OCI-M2 (cell line): ENCODE results near the gene NHS.
"Not testable (repeated sequence)": the region's sequence is repeated elsewhere in the genome, so short reads cannot be mapped to it uniquely, and the experiment has no call there.

Experiments
- DNase-seq: peaks from one replicate; lab custom pipeline; 2025; ENCODE audit not compliant: unreplicated experiment; lab: John Stamatoyannopoulos, UW

The NHS gene

DNA sequence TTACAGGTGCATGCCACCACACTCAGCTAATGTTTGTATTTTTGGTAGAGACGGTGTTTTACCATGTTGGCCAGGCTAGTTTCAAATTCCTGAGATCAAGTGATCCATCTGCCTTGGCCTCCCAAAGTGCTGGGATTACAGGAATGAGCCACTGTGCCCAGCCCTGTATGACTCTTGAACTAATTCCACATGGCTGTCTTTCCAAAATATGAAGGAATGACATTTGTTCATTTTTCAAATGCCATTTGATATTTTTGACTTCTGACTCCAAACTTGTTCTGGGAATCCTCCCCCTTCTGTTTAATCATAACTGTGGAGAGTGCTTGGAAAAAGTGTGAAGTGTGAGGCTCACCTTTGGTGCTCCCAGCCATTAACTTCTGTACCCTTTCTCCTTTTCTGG is 119.2 kb downstream of the NHS start:
- DNase-seq: no peak

DNA sequence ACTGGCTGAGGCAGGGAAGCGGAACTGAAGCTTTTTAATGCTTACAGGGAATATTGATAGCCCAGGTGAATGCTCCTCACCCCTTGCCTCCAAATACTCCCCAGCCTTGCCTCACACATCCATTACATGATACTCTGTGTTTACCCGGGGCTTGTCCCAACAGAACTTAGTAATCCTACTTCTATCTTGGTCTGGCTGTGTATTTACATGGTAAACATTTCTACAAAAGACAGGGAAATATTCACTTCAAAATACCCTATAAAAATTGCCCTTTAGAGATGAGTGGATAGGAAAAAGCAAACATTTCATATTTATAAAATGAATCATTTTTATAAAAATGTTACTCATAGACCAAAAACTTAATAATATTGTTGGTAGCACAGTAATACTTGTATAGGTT is 120.1 kb downstream of the NHS start:
- DNase-seq: no peak

DNA sequence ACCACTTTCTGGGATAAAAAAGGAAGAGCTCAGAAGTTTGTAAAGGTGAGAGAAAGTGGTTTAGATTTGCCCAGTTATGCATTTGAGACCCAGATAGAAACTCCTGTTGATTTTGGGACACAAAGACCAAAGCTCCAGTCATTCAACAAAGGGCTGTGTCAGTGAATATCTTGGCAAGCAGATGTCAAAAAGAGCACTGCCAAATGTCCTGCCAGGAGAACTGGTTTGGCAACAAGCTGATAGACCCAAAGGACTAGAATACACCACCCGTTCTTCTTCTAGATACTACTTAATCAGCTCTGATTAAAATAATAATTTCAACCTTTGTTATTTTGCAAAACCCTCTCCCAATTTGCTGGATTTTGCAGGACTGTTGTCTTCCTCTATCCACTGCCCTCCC is 121.4 kb downstream of the NHS start:
- no peak for DNase-seq

DNA sequence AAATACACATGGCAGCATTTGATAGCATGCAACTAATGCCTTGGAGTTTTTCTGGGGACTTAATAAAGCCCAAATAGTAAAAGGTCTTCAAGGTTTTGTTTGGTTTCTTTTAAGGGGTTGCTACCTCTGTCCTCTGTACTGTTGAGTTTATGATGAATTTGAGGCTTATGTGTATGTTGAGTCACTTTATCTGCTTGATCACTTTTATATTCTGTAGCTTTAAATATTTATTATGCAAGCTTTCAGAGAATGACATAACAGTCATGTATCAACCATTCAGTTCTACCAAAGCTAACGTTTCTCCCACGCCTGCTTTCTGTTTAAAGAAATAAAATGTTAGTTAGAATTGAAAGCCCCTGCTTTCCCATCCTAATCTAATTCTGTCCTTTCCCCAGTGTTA is 122.2 kb downstream of the NHS start:
- DNase-seq: no peak

DNA sequence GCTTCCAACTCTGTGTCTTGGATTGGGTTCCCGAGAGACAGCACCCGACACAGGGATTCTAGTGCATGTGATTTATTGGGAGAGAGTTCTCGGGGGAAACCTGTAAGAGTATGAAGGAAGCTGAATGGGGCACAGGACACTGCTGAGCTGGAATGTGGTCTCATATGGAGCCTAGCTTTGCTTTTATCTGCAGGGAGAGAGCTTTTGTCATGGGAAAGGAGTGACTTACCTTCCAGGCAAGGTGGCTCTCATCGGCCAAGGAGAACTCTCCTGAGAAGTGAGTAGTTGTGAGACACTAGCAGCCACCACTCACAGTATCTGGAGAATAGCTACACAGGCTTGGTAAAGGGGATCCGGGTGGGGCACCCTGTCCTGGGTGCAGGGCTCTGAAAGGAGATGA is 124.5 kb downstream of the NHS start:
- DNase-seq: no peak

DNA sequence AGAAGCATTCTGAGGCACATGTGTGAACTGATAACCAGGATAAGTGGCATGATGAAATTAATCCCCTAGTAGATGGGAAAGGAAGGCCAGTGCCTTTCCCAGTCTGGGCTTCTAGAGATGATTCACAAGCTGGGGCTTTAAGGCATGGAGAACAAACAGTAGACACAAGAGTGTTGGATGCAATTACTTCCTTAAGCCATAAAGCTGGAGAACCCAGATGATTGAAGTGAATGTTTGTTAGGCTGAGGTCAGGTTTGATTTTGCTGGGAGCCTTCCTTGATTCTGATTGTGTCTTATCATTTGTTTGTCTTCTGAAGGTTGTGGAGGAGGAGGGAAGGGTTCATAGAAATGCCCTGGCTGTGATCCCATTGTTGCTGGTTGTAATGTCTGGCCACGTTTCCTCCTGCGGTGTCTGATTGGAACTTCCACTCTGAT is 125.2 kb downstream of the NHS start:
- no peak for DNase-seq

DNA sequence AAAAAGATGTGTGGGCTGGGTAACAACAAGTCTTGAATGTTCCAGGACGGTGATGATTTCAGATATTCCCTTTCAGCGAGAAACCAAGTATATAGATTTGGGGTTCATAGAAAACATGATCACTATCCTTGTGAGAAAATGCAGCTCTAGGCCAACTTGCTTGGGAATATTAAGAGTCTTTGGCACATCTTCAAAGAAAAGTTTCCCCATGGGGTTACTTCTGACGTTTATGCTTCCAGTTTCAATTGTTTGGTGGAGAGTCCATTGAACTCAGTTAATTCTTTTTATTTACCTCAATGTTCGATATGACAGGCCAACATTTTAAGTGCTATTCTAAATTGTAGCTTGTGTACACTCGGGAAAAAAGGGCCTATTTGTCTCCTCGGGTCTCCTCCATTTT is 126.7 kb downstream of the NHS start:
- no peak for DNase-seq

DNA sequence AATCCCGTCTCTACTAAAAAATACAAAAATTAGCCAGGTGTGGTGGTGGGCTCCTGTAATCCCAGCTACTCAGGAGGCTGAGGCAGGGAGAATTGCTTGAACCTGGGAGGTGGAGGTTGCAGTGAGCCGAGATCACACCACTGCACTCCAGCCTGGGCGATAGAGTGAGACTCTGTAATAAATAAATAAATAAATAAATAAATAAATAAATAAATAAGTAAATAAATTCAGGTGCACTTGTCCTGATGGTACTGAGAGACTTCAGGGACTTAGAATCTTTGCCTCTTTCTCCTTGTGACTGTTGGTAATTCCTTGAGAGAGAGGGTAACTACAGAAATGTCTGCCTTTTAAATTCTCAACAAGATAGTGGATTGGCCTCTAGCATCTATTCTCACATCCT is 131.4 kb downstream of the NHS start:
- DNase-seq: not testable (repeated sequence)

DNA sequence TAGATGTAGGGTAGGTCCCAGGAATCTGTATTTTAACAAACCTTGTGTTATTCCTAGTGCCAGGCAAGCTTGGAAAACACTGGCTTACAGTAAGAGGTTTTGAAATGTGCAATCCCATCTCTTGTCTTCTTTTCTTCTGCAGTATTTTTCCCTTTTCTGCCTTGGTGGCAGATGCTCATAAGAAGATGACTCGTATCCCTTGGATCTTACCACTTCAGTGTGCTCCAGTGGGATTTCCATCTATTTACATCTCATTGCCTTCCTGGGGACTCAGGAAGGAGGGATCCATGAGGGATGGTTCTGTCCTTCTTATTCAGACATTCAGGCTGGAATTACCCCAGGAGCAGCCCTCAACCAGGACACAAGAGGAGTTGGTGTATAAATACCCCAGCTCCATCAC is 136.6 kb downstream of the NHS start:
- no peak for DNase-seq

DNA sequence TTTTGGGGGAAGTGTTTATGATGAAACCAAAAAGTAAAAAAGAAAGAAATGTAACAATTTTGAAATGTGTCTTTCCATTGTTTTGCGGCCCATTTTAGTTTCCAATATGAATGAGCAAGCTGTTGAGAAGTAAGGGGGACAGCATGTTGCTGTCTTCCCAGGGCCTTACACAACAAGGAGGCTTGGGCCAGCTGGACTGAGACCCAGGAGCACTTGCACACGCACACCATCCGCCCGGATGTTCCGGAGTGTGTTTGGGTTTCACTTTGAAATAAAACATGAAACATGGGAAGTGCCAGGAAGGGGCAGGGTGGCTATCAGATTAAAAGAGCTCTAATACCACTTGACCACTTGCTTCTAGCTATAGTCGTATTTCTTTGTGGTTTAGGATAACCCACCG is 144.4 kb downstream of the NHS start:
- no peak for DNase-seq

DNA sequence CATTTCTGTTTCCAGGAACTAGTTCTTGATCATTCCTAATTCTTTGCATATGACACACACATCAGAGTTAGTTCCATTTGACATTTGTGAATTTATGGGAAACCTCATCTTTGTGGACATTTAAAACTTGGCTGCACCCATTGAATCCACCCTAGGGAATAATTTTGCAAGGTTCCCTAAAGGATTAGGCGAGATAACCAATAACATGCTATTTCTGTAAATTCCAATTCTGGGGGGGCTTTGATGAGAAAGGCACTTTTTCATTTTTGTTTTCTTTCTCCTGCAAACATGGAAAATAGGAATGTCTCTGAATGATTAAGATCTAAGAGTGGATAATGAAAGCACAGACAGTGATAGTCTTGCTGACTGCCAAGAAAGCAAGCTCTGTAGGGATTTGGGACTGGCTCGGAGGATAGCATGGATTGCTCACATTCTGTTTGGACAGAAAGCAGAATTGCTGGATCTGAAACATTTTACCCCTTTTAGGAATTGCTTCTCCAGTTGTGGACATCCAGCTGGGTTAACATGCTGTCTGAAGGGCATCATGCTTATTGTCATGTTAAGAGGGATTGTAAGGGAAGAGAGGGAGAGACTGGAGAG is 145.1 kb downstream of the NHS start:
- no peak for DNase-seq

DNA sequence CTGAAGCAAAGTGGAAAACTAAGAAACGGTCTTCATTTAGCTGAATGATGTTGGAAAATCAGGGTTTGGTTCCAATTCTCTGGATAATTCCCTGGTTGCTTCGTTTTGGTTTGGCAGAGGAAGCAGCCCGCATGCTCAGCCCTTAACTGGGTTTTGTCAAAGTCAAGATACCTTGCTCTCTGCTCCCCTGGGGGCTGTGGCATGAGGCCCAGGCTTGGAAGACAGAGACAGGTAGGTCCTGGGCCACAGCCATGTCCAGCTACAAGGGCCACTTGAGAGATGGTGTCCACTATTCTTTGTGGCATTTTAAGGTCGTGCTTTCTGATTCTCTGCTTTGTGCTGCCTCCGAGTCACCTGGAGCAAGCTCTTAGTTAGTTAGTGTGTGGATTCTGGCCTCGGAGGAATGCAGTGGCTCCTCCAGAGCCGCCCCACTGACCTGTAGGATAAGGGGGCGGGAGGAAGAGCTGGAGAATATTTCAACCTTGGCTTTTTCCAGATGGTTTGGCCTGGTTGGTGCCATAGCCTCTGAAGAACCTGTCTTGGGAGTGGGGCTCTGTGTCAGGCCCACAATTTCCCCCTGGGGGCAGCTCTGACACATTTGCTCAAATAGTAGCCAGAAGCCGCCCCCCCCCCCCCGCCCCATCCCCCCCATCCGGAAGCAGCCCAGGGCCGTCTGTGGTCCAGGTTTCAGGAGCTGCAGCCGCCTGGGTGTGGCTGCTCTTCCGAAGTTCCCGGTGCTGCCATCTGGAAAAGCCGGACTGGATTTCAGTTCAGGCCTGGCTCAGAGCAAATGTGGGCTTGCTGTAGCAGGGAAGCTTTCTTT is 147.1 kb downstream of the NHS start:
- no peak for DNase-seq

DNA sequence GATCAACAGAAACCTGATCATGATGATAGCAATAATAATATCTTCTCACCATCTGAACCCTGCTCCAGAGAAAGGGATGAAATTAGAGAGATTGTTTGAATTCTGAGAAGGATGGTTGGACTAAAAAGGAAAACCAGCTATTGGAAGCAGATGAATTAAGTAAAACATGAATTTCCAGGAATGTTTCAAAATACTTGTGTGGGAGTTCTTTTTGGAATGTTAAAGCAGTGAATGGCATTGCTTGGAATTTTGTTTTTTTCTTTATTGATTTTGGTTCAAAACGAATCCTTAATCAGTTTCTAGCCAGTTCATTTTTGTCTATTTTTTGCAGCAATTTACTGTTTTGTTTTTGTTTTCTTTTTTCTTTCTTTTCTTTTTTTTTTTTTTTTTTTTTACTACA is 150.3 kb downstream of the NHS start:
- no peak for DNase-seq

DNA sequence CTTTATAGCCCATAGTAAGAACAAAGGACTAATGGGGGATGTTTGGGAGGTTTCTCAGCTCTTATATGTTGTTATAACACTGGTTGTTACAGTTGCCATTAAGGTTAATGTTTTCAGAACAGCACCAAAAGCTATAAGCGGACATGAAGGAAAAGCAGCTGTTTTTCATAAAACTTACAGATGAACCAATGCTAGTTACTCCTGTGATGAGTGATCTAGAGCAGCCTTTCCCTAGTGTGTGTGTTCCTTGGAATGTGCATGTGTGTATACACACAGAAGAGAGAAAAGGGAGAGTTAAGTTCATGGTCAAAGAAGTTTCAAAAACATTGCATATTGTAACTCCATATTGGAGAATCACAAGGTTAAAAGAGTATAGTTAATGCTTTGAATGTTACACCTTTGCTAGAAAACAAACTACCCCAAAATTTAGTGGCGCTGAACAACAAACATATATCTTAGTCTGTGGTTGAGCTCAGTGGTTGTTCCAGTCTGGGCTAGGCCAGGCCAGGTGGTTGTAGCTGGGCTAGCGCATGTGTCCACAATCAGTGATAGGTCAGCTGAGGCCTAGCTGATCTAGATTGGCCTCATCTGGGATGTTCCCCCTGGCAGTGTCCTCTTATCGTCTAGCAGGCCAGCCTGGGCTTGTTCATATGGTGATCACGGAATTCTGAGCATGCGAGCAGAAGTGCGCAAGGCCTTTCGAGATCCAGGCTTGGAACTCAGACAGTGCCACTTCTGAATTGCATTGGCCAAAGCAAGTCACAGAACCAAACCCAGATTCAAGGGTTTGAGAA is 151.0 kb downstream of the NHS start:
- no peak for DNase-seq

DNA sequence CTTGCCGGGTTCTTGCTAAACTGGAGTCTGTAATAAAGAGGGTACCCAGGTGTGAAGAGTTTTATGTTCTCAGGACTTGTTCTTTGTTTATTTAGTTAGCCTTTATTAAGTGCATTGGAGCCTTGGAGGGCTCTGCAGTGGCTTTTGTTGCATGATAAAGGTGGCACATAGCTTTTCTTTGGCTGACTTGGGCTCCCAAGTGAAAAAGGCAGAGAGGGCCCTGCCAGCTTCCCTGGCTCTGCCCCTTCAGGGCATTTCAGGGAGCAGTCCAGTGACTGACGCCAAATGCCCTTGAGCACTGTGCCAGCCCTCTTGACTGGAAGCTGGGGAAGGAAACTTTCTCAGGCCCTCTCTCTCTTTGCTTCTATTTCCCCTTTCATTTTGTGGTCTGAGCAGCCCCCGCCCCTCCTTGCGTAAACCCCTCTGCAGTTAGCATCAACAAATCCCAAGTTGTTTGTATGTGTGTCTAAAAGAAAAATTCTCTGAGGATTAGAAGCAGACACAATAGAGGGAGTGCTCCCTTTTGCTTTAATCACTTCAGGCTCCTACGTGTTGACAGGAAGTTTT is 152.2 kb downstream of the NHS start:
- no peak for DNase-seq

DNA sequence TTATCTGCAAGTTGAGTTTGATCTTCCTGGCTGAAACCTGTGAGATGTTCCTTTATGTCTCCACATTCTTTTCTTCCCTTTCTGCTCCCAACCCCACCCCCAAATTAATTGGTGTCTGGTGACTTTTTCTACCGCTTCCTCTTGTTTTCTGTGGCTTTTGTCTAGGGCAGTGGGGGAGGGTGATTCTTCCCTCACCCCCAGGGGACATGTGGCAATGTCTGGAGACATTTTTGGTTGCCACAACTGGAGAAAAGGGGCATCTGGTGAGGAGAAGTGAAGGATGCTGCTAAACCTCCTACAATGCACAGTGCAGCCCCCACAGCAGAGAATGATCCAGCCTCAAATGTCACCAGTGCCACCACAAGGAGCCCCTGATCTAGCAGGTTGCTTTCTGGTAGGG is 152.9 kb downstream of the NHS start:
- DNase-seq: no peak

DNA sequence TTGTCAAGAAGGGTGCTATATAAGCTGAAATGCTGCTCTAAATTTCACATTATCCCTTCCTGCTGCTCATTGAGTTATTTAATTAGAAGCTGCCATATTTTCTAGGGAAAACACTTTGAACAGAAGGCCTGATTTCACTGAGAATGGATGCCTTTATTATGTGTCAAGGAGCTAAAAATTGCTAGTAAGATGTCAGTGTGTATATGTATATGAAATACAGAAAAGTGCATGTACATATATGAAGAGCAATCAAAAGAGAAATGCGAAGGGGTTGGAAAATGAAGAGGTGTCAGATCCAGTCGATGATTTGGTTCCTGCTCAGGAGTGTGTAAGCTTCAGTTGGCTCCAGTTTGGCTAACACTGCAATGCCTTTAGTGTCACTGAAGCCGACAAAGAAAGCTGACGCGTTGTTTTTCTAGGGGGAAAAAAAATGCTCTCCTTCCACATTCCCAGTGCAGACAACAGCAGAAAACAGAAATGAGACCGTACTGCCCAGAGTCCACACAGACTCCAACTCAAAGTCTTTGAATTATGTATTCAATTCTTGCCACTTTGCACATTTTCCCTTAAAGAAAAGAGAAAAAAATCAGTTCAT is 154.2 kb downstream of the NHS start:
- no peak for DNase-seq

DNA sequence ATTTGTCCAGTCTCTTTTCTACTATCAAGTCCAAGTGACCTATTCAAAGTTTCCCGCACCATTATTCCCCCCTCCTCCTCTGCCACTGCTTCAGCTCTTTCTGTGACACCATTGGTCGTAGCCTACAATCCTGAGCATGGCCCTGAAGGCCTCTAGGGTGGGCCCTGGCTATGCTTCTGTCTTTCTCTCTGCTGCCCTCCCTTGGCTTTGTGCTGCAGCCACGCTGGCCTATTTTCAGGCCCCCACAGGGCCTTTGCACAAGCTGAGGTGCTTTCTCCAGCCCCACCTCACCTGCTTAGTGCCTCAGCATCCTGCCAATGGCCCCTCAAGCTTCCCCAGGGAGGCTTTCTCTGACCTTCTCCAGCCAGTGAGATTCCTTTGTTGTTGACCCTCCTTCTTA is 156.5 kb downstream of the NHS start:
- DNase-seq: no peak

DNA sequence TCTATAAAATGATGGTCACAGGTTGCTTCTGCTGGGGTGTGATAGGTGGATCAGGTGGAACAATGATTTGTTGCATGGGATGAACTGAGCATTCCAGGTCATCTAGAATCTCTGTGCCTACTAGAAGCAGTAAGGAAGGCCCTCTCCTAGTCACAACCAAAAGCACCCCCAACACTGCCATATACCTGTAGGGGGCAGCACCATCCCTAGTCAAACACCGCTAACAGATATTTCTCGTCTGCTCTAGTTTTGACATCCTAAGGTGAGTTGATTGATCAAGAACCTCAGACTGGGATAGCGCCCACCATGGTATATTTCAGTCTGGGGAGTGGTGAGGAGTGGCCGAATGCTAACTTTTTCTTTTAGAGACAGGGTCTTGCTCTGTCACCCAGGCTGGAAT is 160.2 kb downstream of the NHS start:
- DNase-seq: no peak

DNA sequence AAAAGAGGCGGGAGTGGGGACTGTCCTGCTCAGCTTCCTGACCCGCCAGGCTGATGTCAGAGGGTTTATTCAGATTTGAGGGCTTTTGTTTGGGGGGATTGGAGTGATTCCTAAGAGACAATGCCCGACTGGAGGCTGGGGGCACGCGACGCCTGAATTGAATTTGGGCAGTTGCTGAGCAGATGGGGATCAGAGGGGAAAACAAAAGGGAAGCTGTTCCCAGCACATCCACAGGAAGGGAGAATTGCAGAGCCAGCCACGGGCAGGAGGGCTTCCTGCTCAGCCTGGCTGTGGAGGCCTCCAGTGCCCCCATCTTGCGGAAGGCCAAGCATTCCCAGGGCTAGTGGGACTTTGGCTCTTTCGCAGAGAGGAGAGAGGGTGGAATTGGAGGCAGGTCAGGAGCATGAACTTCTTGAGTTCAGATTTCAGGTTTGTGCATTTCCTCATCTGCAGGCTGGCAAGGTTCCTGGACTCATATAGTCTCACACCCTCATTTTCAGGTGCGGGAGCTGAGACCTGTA is 162.8 kb downstream of the NHS start:
- DNase-seq: no peak

DNA sequence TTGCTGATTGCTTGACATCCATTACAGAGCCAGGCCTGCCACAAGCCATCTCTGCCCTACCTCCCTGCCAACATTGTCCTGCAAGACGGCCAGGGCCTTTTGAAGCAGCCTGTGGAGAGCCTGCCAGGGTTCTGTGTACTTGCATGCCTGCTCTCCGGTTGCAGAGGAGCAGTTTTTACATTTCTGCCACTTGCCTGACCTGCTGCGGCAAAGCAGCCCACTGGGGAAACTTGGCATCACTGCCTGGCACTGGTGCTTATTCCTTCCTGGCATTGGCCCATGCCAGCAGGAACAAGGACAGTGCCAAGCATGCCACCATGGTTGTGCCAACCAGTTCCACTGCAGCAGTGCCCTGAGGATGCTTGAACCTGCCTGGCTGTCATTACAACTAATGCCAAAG is 167.1 kb downstream of the NHS start:
- no peak for DNase-seq
